K562 (cell line): Measurements from ENCODE around the gene C5orf24. TPM values are rescaled to one million over a fixed set of nuclear protein-coding genes. Genes with fewer than 3 reads are reported as not detected.

ENCODE experiments used
- ARID2 ChIP-seq: fragments of 450-650 bp; IDR thresholded peaks from 2 replicates; pipeline ENCODE4 v1.6.1; 2017; ENCODE audit warnings: antibody characterized with exemption, mild to moderate bottlenecking
- CBFB ChIP-seq: sonication (generic); formaldehyde crosslinking; IDR thresholded peaks from 2 replicates; pipeline ENCODE4 v1.4.0; 2020; ENCODE audit warnings: mild to moderate bottlenecking, missing genetic modification reagents
- EHMT2 ChIP-seq: fragments of 450-650 bp; IDR thresholded peaks from 2 replicates; pipeline ENCODE4 v1.6.1; 2018; ENCODE audit warnings: antibody characterized with exemption
- KDM2B ChIP-seq: fragments of 250-450 bp; sonication (Bioruptor Pico); IDR thresholded peaks from 2 replicates; pipeline ENCODE4 v1.8.0; 2021; ENCODE audit warnings: mild to moderate bottlenecking, moderate library complexity
- NFRKB ChIP-seq: fragments of 450-650 bp; IDR thresholded peaks from 2 replicates; pipeline ENCODE4 v1.6.1; 2016; ENCODE audit warnings: low read depth
- TRIM28 ChIP-seq: fragments of 450-650 bp; IDR thresholded peaks from 2 replicates; pipeline ENCODE4 v1.6.1; 2017
- ZBTB40 ChIP-seq, 2 experiments: fragments of 450-650 bp in 1 of 2; sonication (generic) in 1 of 2; formaldehyde crosslinking in 1 of 2; IDR thresholded peaks; 2 replicates each; pipeline versions ENCODE4 v1.7.1 to v1.9.0; 2016 to 2022; ENCODE audit warnings: inconsistent platforms in 1 of 2, mild to moderate bottlenecking in 1 of 2, missing genetic modification reagents in 1 of 2
- ZBTB9 ChIP-seq: fragments of 450-650 bp; formaldehyde crosslinking; IDR thresholded peaks from 2 replicates; pipeline ENCODE4 v1.4.0; 2020; ENCODE audit warnings: mild to moderate bottlenecking, moderate library complexity
- ZHX1 ChIP-seq: fragments of 150-350 bp; conservative IDR thresholded peaks from 2 replicates; pipeline ENCODE4 v1.6.1; 2014; ENCODE audit warnings: low read length
- ZKSCAN8 ChIP-seq: fragments of 200-800 bp; sonication (Bioruptor generic); IDR thresholded peaks from 2 replicates; pipeline ENCODE4 v1.6.1; 2016; ENCODE audit warnings: missing genetic modification characterization, missing compliant biosample characterization
- ZNF263 ChIP-seq: sonication (generic); formaldehyde crosslinking; IDR thresholded peaks from 2 replicates; pipeline ENCODE4 v1.8.0; 2022; ENCODE audit warnings: mild to moderate bottlenecking, missing genetic modification reagents, borderline replicate concordance
- ZNF740 ChIP-seq, 3 experiments: fragments of 200-800 bp in 1 of 3; sonication (Bioruptor generic) in 1 of 3; sonication (generic) in 1 of 3; formaldehyde crosslinking in 1 of 3; IDR thresholded peaks; 2 replicates each; pipeline versions ENCODE4 v1.6.1 to v1.8.0; 2016 to 2022; ENCODE audit warnings: mild to moderate bottlenecking in 2 of 3, missing compliant biosample characterization in 2 of 3, missing genetic modification characterization in 2 of 3, missing genetic modification reagents in 1 of 3
- polyA plus RNA-seq, 8 experiments: library from polyadenylated mRNA; depleted of rRNA in 4 of 8; stranded (reverse) in 5 of 8; unstranded in 3 of 8; fragments of >200 nt; fragmentation: Nextera tagmentation in 2 of 8; fragmentation: Illumina TruSeq in 1 of 8; extraction: Ambion mirVana in 2 of 8; extraction: Trizol in 1 of 8; gene quantifications; 2 replicates each; pipeline versions ENCODE4 v1.2.1 to v1.2.3, GENCODE V29; 2011 to 2014; ENCODE audit warnings: inconsistent platforms in 1 of 8, missing spikeins in 1 of 8
- total RNA-seq, 7 experiments: library from RNA; depleted of rRNA in 6 of 7; stranded (reverse); fragments of >200 nt in 6 of 7; fragmentation: Illumina TruSeq in 2 of 7; extraction: Trizol in 2 of 7; gene quantifications; 2 replicates each; pipeline versions ENCODE4 v1.2.1 to v1.2.3, GENCODE V29; 2011 to 2021; ENCODE audit warnings: low replicate concordance in 1 of 7

C5orf24 gene
- total and polyA plus RNA-seq, 9 of the 15 experiments (the other 6 are each of a cell fraction or from before 2014, with no cell fraction given): 8.9 to 38.6 (median 28.4) TPM

GRCh38 chr5:134904610-134905245 is 59.0 kb downstream of the C5orf24 start, which contains the start of gene PCBD2 (continued):
- TF ChIP-seq ZKSCAN8 (CRISPR knock-in tag): no peak
- no peak for TF ChIP-seq NFRKB
- no peak for TF ChIP-seq ARID2
- TF ChIP-seq TRIM28: no peak
- peak; percentile 39; the same call in 1 of the 2 replicates for TF ChIP-seq ZNF263 (CRISPR knock-in tag)
- TF ChIP-seq EHMT2: no peak
- TF ChIP-seq ZBTB40 (IDR thresholded peaks at IDR 0.05): no peak
- no peak for TF ChIP-seq ZBTB40 (CRISPR knock-in tag; IDR thresholded peaks at IDR 0.05)
- TF ChIP-seq ZBTB9: no peak; the same call in 1 of the 2 replicates
- TF ChIP-seq ZNF740 (CRISPR knock-in tag; IDR thresholded peaks at IDR 0.05): no peak
- TF ChIP-seq ZNF740 (tag; IDR thresholded peaks at IDR 0.05): no peak
- TF ChIP-seq CBFB (CRISPR knock-in tag): peak; percentile 71; the same call in 1 of the 2 replicates
- TF ChIP-seq KDM2B (CRISPR knock-in tag): no peak; the same call in 1 of the 2 replicates
- TF ChIP-seq ZHX1: no peak
